ENCODE measurements around the gene ZNF345.

The ZNF345 gene

DNA sequence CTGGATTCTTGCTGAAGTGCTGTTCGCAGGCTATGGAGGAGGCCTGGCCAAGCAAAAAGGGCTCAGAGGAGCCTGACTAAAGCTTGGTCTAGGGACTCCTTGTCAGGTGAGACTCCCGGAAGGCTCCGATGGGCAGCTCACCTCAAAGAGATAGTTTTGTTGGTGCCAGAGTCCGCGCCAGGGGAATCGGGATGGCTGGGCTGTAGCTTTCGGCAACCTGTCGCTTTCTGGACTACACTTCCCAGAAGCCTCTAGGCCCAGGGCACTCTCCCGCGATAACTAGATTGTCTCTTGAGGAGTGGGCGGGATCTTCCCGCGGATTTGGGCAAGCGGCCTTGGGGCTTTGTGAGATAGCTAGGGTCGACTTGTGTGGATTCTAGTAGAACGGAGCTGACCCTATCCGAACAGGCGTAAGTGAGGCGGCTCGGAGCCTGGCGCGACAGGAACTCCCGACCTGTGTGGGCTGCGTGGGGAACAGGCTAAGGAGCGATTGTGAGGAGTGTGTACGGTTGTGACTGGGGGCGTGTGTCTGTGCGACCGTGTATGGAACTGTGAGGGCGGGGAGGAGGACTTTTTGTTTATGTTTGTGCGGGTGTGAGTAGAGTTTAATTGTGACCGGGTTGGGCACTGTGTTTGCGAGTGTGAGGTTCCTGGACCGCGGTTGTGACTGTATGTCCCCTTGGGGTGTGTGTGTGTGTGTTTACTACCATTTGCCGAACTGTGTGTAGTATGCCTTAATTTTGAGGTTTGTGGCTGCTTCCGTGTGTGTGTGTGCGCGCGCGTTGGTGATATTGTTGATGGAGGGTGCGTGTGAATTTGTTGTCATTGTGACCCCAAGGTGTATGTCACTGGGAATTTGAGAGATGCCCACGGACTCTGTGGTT lies at the start of gene ZNF345:
Gene ZNF345 (plus strand): TSS at position 318 of the 884 bp plus-strand sequence. CDS start 25,955 bp downstream, outside the sequence.
- DNase-seq (ENCODE audit: low read depth in 2 of 2), result peak; percentile 84 to 87

DNA sequence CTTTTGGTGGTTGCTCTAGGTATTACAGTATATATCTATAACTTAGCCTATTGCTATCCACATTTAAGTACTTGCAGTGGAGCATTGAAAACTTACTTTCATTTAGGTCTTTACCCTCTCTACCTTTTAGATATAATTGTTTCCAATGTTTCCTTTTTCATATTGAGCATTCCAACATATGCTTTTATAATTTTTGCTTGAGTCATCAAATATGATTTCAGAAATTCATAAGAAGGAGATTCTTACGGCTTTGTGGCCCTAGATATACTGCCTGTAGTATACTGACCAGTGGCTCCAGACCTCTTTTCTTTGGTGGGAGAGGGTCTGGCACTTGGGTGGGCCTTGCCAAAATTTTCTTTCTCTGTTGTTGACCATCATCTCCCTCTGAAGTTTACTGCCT lies 45.3 kb upstream of the ZNF345 start:
- no peak for DNase-seq (ENCODE audit: low read depth in 2 of 2)

- no peak for DNase-seq (ENCODE audit: low read depth in 2 of 2)
Measured at GRCh38 chr19:36807029-36807428, 43.6 kb upstream of the ZNF345 start.

- DNase-seq (ENCODE audit: low read depth in 2 of 2), result no peak
Measured at GRCh38 chr19:36819130-36819630, 31.5 kb upstream of the ZNF345 start.

DNA sequence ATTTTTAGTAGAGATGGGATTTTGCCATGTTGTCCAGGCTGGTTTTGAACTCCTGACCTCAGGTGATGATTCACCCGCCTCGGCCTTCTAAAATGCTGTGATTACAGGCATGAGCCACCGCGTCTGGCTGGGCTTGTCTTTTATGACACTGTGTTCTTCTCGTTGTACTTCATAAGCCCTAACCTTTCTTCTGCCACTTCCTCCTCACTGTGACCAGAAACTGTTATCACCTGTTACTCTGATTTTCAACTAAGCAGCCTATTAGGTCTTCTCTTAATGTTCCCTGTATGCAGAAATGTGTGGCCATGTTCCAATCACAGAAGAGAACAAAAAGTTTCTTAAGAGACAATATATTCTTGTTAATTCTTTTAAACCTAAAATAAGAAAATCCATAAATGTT lies 28.9 kb upstream of the ZNF345 start:
- no peak for DNase-seq (ENCODE audit: low read depth in 2 of 2)

- no peak for DNase-seq (ENCODE audit: low read depth in 2 of 2)
Measured at GRCh38 chr19:36833430-36833829, 17.2 kb upstream of the ZNF345 start.

DNA sequence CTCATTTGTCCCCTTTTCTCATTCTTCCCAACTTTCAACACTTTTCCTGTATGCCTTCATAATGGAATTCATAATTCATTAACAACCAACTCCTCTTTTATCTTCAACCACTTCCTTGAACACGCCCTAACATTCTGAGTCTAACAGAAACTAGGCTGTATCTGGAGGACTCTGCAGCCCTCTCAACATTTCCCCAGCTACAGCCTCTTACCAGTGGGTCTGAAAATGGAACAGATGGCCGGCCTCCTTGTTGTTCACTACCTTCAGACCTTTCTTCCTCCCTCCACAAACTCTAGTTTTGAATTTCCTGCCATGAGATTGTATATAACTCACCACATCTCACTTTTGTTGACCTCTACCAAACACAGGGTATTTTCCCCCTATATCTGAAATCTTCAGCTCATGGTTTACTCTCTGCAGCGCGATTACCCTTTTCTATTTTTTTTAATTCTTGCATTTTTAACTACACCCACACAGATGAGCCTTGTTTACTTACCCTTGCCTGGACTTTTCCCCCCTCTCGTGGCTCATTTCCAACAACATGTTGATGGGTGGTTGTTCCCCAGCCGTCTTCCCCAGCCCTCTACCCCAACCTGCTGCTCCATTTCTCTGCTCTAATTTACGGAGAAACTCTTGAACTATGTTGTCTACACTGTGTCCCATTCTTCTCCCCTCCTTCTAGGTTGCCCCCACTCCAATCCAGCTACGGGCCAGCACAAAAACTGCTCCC lies 13.3 kb upstream of the ZNF345 start:
- DNase-seq (ENCODE audit: low read depth in 2 of 2), result no peak

DNA sequence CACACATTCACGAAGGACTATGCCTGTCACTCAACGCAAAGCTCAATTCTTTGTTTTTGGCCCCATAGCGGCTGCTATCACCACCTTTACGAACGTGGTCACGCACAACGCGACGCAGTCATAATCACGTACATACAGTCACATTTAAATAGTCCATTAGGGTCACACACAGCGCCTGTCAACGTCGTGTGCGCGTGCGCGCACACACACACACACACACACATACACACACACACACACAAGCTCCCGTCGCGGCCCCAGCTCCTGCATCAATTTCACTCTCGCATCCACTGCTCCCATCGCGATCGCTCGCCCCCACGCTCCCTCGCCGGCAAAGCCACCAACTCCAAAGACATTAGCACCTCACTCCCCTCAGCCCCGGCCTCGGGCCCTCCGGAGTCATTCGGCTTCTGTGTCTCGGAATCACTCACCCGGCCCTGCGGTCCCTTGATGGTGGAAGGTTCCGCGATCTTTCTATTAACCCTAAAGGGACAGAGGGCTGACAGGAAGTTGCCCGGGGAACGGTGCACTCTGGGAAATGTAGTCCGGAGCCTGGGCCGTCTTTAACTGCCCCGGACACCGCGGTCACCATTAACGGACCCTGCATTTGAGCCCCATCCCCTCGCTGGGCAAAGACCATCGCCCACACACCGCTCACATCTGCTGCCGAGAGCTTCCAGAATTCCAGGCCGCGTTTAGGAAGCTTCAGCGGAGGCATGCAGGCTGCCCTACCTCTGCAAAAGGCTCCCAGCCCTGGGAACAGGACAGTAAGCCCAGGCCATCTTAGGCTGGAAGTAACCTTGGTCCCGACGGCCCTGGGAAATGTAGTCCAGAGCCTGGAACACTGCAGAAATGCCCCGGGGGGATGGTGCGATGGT lies 12.5 kb upstream of the ZNF345 start, which contains the start of gene ZNF790:
Gene ZNF790 (minus strand): TSS at position 482 of the 878 bp plus-strand sequence. CDS start 12,768 bp downstream, outside the sequence.
- DNase-seq (ENCODE audit: low read depth in 2 of 2), result peak; percentile 74 to 79

DNA sequence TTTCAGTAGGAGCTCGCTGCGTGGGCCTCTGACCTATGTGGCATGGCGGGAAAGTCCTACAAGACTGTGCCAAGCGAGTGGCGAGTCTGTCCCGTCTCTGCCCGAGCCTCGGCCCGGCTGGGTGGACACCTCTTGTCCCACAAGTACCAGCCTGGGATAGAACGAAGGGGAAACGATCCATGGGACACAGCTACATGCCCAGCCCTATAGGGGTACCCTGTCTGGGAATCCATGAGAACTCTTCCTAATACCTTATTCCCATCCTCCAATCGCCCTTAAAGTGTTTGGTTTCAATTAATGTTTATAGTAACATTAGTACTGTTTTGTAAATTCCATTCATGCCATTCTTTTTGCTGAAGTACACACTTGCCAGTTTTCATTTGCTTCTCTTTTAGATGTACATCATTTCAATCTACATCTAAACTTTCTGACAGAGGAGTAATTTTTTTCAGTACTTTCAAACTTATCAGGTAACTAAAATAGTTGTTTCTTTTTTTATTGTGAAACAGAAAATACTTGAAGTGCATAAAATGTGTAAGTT lies 11.8 kb upstream of the ZNF345 start:
- no peak for DNase-seq (ENCODE audit: low read depth in 2 of 2)

- DNase-seq (ENCODE audit: low read depth in 2 of 2), result no peak
Measured at GRCh38 chr19:36847968-36848367, 2.7 kb upstream of the ZNF345 start.

DNA sequence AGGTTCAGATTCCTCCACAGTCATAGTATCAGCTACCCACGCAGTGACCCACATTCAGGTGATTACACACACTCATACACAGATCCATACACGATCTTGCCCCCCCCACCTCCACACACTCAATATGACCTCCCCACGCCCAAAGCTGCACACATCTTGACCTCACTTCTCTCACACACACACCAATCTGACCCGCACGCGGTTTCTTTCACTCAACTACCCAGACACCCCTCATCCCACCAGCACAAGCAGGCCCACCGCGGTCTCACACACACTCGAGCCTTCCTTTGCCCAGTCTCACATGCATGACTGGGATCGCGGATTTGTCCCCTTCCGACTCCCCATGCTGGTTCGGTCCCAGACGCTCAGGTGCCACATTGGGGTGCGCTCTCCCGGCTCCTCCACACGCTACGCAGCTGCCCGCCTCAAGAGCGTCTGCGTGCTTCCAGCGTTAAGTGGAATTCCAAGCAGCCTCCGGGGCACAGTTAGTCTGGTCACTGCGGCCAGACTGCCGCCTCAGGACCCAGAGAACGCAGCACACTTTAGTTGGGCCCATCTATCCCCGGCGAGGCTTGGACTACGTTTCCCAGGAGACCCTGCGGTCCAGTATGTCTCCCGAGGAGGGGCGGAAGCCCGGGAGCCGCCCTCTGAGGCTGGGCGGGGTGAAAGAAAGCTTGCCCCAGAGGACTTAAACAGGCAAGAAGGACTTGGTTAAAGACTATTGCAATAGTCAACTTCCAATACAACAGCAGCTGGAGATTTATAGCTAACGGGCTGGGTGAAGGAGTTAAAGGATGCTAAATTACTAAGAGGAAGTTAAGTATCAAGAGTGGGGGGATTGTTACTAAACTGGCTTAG lies 746 bp upstream of the ZNF345 start:
- peak; percentile 66 to 69 for DNase-seq (ENCODE audit: low read depth in 2 of 2)

GRCh38 chr19:36851898-36852297 lies 1.2 kb downstream of the ZNF345 start:
- no peak for DNase-seq (ENCODE audit: low read depth in 2 of 2)

- no peak for DNase-seq (ENCODE audit: low read depth in 2 of 2)
Measured at GRCh38 chr19:36876993-36877938, 26.6 kb downstream of the ZNF345 start.

GRCh38 chr19:36891768-36892357 lies 41.2 kb downstream of the ZNF345 start:
- no peak for DNase-seq (ENCODE audit: low read depth in 2 of 2)

GRCh38 chr19:36894849-36895383 lies 44.2 kb downstream of the ZNF345 start:
- DNase-seq (ENCODE audit: low read depth in 2 of 2), result no peak

DNA sequence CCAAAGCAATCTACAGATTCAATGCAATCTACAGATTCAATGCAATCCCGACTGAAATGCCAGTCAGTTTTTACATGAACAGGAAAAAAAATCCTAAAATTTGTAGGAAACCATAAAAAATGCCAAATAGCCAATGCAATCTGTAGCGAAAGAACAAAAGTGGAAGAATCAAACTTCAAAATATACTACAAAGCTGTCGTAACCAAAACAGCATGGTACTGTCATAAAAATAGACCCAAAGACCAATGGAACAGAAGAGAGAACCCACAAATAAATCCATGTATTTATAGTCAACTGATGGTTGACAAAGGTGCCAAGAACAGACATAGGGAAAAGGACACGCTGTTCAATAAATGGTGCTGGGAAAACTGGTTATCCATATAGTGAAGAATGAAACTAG lies 47.7 kb downstream of the ZNF345 start:
- no peak for DNase-seq (ENCODE audit: low read depth in 2 of 2)

DNA sequence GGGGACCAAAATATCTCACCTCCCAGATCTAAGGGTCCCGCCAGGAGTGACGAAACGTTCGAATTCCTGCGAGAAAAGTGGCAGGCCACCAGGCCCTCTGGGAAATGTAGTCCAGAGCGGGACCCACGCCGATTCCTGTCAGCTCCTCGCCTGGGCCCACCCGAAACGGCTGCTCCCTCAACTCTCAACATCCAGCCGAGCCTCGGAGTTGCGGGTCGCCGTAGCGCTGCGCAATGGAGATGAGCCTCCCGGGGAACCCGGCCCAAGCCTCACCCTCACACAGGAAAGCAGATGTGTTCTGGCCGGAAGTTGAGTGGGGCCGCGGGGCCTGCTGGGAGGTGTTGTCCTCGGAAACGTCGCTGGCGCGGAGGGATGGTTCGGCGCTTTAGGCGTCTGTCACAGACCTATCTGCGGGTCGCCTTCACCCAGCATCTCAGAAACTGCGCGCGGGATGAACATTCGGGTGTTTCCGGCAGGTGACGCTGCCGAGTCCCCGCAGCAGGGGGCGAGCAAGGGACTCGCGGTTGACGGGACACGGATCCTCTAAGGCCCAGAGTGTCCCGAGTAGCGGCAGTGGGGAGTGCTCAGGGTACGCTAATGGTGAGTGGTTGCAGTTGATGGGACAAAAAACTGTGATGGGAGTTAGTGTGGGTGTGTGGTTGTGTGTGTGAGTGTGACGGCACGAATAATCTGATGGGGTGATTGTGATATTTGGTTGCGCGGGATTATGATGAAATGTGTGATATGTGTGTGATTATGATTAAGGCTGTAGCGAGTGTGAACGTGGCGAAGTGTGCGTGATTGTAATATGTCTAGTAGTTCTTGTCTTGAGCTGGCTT lies 65.5 kb downstream of the ZNF345 start, which contains the start of the genes ZNF568 and ZNF829:
Gene ZNF568 (plus strand): TSS at position 341 of the 839 bp plus-strand sequence. CDS start 6,439 bp downstream, outside the sequence.
Gene ZNF829 (minus strand): TSS at position 300 of the 839 bp plus-strand sequence. CDS start 1,124 bp downstream, outside the sequence.
- peak; percentile 71 to 74 for DNase-seq (ENCODE audit: low read depth in 2 of 2)
